ENCODE data around the gene KDM1B. TPM values are rescaled to one million over a fixed set of nuclear protein-coding genes. Genes with fewer than 3 reads are reported as not detected.

KDM1B gene
- total RNA-seq, 4 donors from 2014 or later: 12.1 to 15.8 (median 12.7) TPM

- DNase-seq (ENCODE audit: low spot score) (no peak), ATAC-seq (ENCODE audit: low FRiP score) (no peak)
- TF ChIP-seq CTCF (IDR thresholded peaks at IDR 0.05): no peak
These were observed 22.2 kb downstream of the KDM1B start for GRCh38 chr6:18177286-18177965.

- no peak for TF ChIP-seq CTCF (IDR thresholded peaks at IDR 0.05)
- DNase-seq (ENCODE audit: low spot score) (no peak), ATAC-seq (ENCODE audit: low FRiP score) (no peak)
These were observed 23.9 kb downstream of the KDM1B start for GRCh38 chr6:18178960-18179615.

- ATAC-seq (ENCODE audit: low FRiP score): no peak
- no peak for TF ChIP-seq CTCF (IDR thresholded peaks at IDR 0.05)
- DNase-seq (ENCODE audit: low spot score): no peak
These were observed 24.6 kb downstream of the KDM1B start for GRCh38 chr6:18179770-18180356.

GRCh38 chr6:18182568-18182967, 27.3 kb downstream of the KDM1B start:
- no peak for TF ChIP-seq CTCF (IDR thresholded peaks at IDR 0.05)
- DNase-seq (ENCODE audit: low spot score) (no peak), ATAC-seq (ENCODE audit: low FRiP score) (no peak)

DNA sequence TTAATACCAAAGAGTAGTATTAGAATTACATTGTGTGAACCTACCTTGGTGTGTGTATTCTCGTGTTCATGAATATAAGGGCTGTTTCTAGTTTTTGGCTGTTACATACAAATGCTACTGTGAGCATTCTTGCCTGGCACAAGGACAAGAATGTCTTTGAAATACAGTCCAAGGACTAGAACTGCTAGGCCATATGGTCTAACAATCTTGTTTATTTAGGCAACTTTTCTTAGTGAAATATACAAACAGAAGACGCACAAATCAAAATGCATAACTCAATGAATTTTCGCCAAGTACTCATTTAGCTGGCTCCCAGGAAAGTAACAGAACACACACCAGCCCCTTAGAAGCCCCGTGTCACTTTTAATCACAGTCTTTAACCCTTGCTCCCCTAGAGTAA, 28.5 kb downstream of the KDM1B start:
- TF ChIP-seq CTCF (IDR thresholded peaks at IDR 0.05): no peak
- no peak for DNase-seq (ENCODE audit: low spot score)
- no peak for ATAC-seq (ENCODE audit: low FRiP score)

GRCh38 chr6:18185624-18186023, 30.4 kb downstream of the KDM1B start:
- no peak for ATAC-seq (ENCODE audit: low FRiP score)
- no peak for DNase-seq (ENCODE audit: low spot score)

More at GRCh38 chr6:18185624-18186023, 30.4 kb downstream of the KDM1B start:
- no peak for TF ChIP-seq CTCF (IDR thresholded peaks at IDR 0.05)

Measured in omental fat pad (tissue), 4 donors.